K562 (cell line): ENCODE measurements around the gene SSBP1. TPM values are rescaled to one million over a fixed set of nuclear protein-coding genes. Genes with fewer than 3 reads are reported as not detected.
"Not testable (repeated sequence)": the region's sequence is repeated elsewhere in the genome, so short reads cannot be mapped to it uniquely, and the experiment has no call there.

ENCODE experiments used
- ATAC-seq: fragments of 200-7000 bp; cut with Tn5 transposase; 3 replicates; pipeline ENCODE4 v1.9.1; 2020; ENCODE audit warnings: moderate library complexity
- BruUV-seq: library from RNA; stranded (reverse); fragments of 400-500 nt; replicated peaks from 2 replicates; lab custom pipeline; 2021; lab: Mats Ljungman, UMichigan
- CTCF ChIA-PET: fragments of 300-600 bp; formaldehyde crosslinking; extraction: SDS; loops from one replicate; lab custom pipeline; 2021; ENCODE audit warnings: low intra/inter-chr PET ratio; lab: Yijun Ruan, JAX
- POLR2A ChIA-PET: fragments of 300-600, 350-650 bp; sonication (Branson Sonifier 250); formaldehyde crosslinking; extraction: SDS; loops from one replicate; lab custom pipeline; 2021; ENCODE audit warnings: antibody characterized with exemption, inconsistent platforms; lab: Yijun Ruan, JAX
- DNase-seq, 4 experiments: peaks; one replicate each; pipeline versions ENCODE4 v3.0.0 to v3.0.0-alpha.2; 2011 to 2018; ENCODE audit warnings: low spot score in 3 of 4, mixed read lengths in 3 of 4; ENCODE audit errors: extremely low read depth in 1 of 4
- FAIRE-seq: peaks from 2 replicates; lab custom pipeline; 2011; peaks lifted over from hg19 to GRCh38; lab: Jason Lieb, UNC
- H2AFZ ChIP-seq: 2 replicates; pipeline ENCODE4 v1.6.0; 2011; ENCODE audit warnings: low read depth, low read length, control low read depth, inconsistent platforms
- H3K27ac ChIP-seq: fragments of 200-600 bp; 3 replicates; pipeline ENCODE4 v1.8.0; 2011; ENCODE audit warnings: low read depth, mild to moderate bottlenecking, control low read depth, inconsistent platforms, low read length, moderate library complexity, mixed read lengths; ENCODE audit errors: extremely low read depth
- H3K27me3 ChIP-seq, 2 experiments: fragments of 300-600 bp in 1 of 2; 2 replicates in 1 of 2; 3 replicates in 1 of 2; pipeline versions ENCODE4 v1.6.0 to v1.8.0; 2011; ENCODE audit warnings: inconsistent platforms in 2 of 2, low read length in 2 of 2, mild to moderate bottlenecking in 1 of 2, mixed read lengths in 1 of 2, moderate library complexity in 1 of 2; ENCODE audit not compliant: control insufficient read depth in 2 of 2, insufficient read depth in 2 of 2
- H3K36me3 ChIP-seq: fragments of 300-600 bp; 3 replicates; pipeline ENCODE4 v1.8.0; 2011; ENCODE audit warnings: mild to moderate bottlenecking, low read length, inconsistent platforms; ENCODE audit not compliant: control insufficient read depth, insufficient read depth
- H3K4me1 ChIP-seq, 2 experiments: fragments of 200-600 bp in 1 of 2; replicated peaks in 1 of 2; 2 replicates in 1 of 2; 3 replicates in 1 of 2; pipeline versions ENCODE4 v1.5.1 to v1.8.0; 2011; ENCODE audit warnings: inconsistent platforms in 2 of 2, low read length in 2 of 2, mild to moderate bottlenecking in 1 of 2, mixed read lengths in 1 of 2, moderate library complexity in 1 of 2; ENCODE audit not compliant: control insufficient read depth in 2 of 2, insufficient read depth in 2 of 2
- H3K4me2 ChIP-seq: 2 replicates; pipeline ENCODE4 v1.6.1; 2011; ENCODE audit warnings: low read length, control low read depth, inconsistent platforms, mixed read lengths; ENCODE audit not compliant: insufficient read depth
- H3K4me3 ChIP-seq: fragments of 200-600 bp; sonication (generic), shearing (Covaris generic); 2 replicates; pipeline ENCODE4 v1.5.1; 2016; ENCODE audit warnings: control low read depth, inconsistent platforms
- H3K79me2 ChIP-seq: fragments of 200-600 bp; 3 replicates; pipeline ENCODE4 v1.8.0; 2011; ENCODE audit warnings: low read length, inconsistent platforms; ENCODE audit not compliant: control insufficient read depth, insufficient read depth
- H3K9ac ChIP-seq, 2 experiments: 2 replicates each; pipeline versions ENCODE4 v1.6.0 to v1.6.1; 2011; ENCODE audit warnings: low read depth in 2 of 2, low read length in 2 of 2, control low read depth in 1 of 2, inconsistent platforms in 1 of 2, mild to moderate bottlenecking in 1 of 2, mixed read lengths in 1 of 2; ENCODE audit not compliant: insufficient read depth in 1 of 2
- H3K9me1 ChIP-seq: one replicate; pipeline ENCODE4 v1.6.0; 2011; ENCODE audit warnings: inconsistent platforms, mild to moderate bottlenecking, low read length, moderate library complexity; ENCODE audit not compliant: control insufficient read depth, insufficient read depth
- H3K9me3 ChIP-seq: replicated peaks from 2 replicates; pipeline ENCODE4 v1.5.1; 2011; ENCODE audit warnings: low read depth, low read length, inconsistent platforms; ENCODE audit not compliant: control insufficient read depth, insufficient read depth
- H4K20me1 ChIP-seq: replicated peaks from 2 replicates; pipeline ENCODE4 v1.6.1; 2011; ENCODE audit warnings: low read length, inconsistent platforms, mixed read lengths; ENCODE audit not compliant: control insufficient read depth, insufficient read depth
- CAMTA2 ChIP-seq: fragments of 250-450 bp; sonication (Bioruptor Pico); conservative IDR thresholded peaks from 2 replicates; pipeline ENCODE4 v1.5.1; 2022
- FOS ChIP-seq: IDR thresholded peaks from 3 replicates; pipeline ENCODE4 v1.6.1; 2011; ENCODE audit not compliant: insufficient read length; ENCODE audit errors: extremely low read depth
- IRF2 ChIP-seq: sonication (generic); formaldehyde crosslinking; IDR thresholded peaks from 2 replicates; pipeline ENCODE4 v1.8.1; 2022; ENCODE audit warnings: mild to moderate bottlenecking, missing genetic modification reagents
- KDM1A ChIP-seq, 2 experiments: fragments of 450-650 bp; IDR thresholded peaks; 2 replicates each; pipeline ENCODE4 v1.6.1; 2016; ENCODE audit warnings: mild to moderate bottlenecking in 2 of 2
- MAFF ChIP-seq: IDR thresholded peaks from 2 replicates; pipeline ENCODE4 v1.6.1; 2012; ENCODE audit warnings: low read length, improper control_type of control experiment
- MEF2D ChIP-seq: conservative IDR thresholded peaks from 2 replicates; pipeline ENCODE4 v1.6.1; 2016; ENCODE audit warnings: low read depth, missing genetic modification characterization, missing compliant biosample characterization
- POLR2A ChIP-seq: fragments of 450-650 bp; conservative IDR thresholded peaks from 2 replicates; pipeline ENCODE4 v1.6.1; 2016
- POLR2G ChIP-seq: fragments of 200-400 bp; formaldehyde crosslinking; IDR thresholded peaks from 2 replicates; pipeline ENCODE4 v1.6.1; 2017; ENCODE audit warnings: low read depth, mild to moderate bottlenecking, antibody characterized with exemption, low read length, moderate library complexity
- SIN3B ChIP-seq: fragments of 450-650 bp; IDR thresholded peaks from 2 replicates; pipeline ENCODE4 v1.6.1; 2017; ENCODE audit warnings: low read depth, mild to moderate bottlenecking, moderate library complexity
- SPI1 ChIP-seq: IDR thresholded peaks from 2 replicates; pipeline ENCODE4 v1.6.1; 2011; ENCODE audit warnings: low read depth, low read length, control low read depth, borderline replicate concordance
- TRIM28 ChIP-seq: fragments of 450-650 bp; IDR thresholded peaks from 2 replicates; pipeline ENCODE4 v1.6.1; 2017
- TSC22D4 ChIP-seq: fragments of 450-650 bp; IDR thresholded peaks from 2 replicates; pipeline ENCODE4 v1.6.1; 2016; ENCODE audit warnings: missing genetic modification characterization, missing biosample characterization, control low read depth
- WGBS: fragments of 100-300 bp; shearing (Covaris generic); methylation state at CpG from one replicate; pipeline ENCODE4 v1.1.6; 2016; ENCODE audit warnings: low coverage, mixed read lengths; ENCODE audit not compliant: insufficient coverage; ENCODE audit errors: missing lambda C conversion rate; 5-methylcytosine and 5-hydroxymethylcytosine counted together
- in situ Hi-C: fragments of 300-500 bp; cut with MboI; formaldehyde crosslinking; loops from 4 replicates; pipeline ENCODE4 v1.15.0; 2018; ENCODE audit warnings: inconsistent platforms, mixed read lengths
- intact Hi-C: fragments of 100-400 bp; cut with micrococcal nuclease; formaldehyde crosslinking; loops from 2 replicates; pipeline ENCODE4 v1.14.2; 2022
- polyA plus RNA-seq, 8 experiments: library from polyadenylated mRNA; depleted of rRNA in 4 of 8; stranded (reverse) in 5 of 8; unstranded in 3 of 8; fragments of >200 nt; fragmentation: Nextera tagmentation in 2 of 8; fragmentation: Illumina TruSeq in 1 of 8; extraction: Ambion mirVana in 2 of 8; extraction: Trizol in 1 of 8; gene quantifications; 2 replicates each; pipeline versions ENCODE4 v1.2.1 to v1.2.3, GENCODE V29; 2011 to 2014; ENCODE audit warnings: inconsistent platforms in 1 of 8, missing spikeins in 1 of 8
- total RNA-seq, 7 experiments: library from RNA; depleted of rRNA in 6 of 7; stranded (reverse); fragments of >200 nt in 6 of 7; fragmentation: Illumina TruSeq in 2 of 7; extraction: Trizol in 2 of 7; gene quantifications; 2 replicates each; pipeline versions ENCODE4 v1.2.1 to v1.2.3, GENCODE V29; 2011 to 2021; ENCODE audit warnings: low replicate concordance in 1 of 7
- TF ChIP-seq, protein P1 (sequence below): fragments of 250-450 bp; sonication (Bioruptor Pico); IDR thresholded peaks from 2 replicates; pipeline ENCODE4 v1.4.0; 2020; ENCODE audit warnings: borderline replicate concordance
- TF ChIP-seq, protein P2 (sequence below): sonication (generic); formaldehyde crosslinking; IDR thresholded peaks from 2 replicates; pipeline ENCODE4 v1.9.0; 2022; ENCODE audit warnings: mild to moderate bottlenecking, missing genetic modification reagents

Gene SSBP1
- total and polyA plus RNA-seq, 9 of the 15 experiments (the other 6 are each of a cell fraction or from before 2014, with no cell fraction given), result 404 to 1,996 (median 835) TPM

DNA sequence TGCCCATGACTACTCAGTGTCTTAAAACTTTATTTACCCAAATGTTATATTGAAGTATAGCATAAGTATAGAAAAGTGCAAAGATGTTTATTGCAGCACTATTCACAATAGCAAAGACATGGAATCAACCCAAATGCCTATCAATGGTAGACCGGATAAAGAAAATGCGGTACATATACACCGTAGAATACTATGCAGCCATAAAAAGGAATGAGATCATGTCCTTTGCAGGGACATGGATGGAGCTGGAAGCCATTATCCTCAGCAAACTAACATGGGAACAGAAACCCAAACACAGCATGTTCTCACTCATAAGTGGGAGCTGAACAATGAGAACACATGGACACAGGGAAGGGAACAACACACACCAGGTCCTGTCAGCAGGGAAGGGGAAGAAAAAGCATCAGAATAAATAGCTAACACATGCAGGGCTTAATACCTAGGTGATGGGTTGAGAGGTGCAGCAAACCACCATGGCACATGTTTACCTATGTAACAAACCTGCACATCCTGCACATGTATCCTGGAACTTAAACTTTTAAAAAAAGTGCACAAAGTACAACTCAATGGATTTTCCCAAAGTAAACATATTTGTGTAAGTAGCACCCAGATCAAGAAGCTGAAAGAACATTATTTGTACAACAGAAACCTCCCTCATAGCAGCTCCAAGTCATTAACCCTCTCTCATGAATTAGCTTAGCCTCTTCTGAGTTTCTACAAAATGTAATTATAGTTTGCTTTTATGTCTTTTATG is 48.9 kb upstream of the SSBP1 start:
- H3K4me1 ChIP-seq, BruUV-seq, H3K36me3 ChIP-seq, FAIRE-seq, H3K4me3 ChIP-seq, DNase-seq, H3K79me2 ChIP-seq, H4K20me1 ChIP-seq, H3K9me1 ChIP-seq, H3K9ac ChIP-seq, CTCF ChIA-PET, intact Hi-C loops, H3K4me2 ChIP-seq, in situ Hi-C loops, H3K27ac ChIP-seq, H2AFZ ChIP-seq, ATAC-seq, H3K9me3 ChIP-seq: not testable (repeated sequence)
- POLR2A ChIA-PET, result interaction anchor here (0.8 to 1.5 kb wide), 2 partner anchors 9 to 22 kb away, joined by 3 read pairs; no protein-coding TSS in a partner anchor
- peaks cover 29 to 37% of the 10 kb centered on the region in 2 experiments for H3K27me3 ChIP-seq
- 3% methylated on average over 3 of the region's 3 CpGs for WGBS

DNA sequence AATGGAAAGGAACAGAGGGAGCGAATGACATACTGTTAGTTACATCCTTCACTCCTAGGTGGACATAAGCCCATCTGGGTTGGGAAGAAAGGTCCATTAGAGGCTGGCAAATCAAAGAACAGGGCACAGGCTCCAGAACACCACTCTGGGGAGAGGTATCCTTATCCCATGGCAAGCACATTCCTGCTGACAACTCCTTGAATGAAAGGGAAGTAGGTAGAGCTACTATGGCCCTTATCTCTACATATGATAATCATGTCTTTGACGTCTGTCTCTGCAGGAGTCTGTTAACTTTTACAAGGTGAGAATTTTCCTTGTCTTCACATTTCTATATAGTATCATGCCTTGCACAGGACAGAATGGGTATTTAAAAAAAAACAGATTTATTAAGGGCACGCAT is 46.6 kb upstream of the SSBP1 start:
- intact Hi-C loops (no loop called here), in situ Hi-C loops (no loop called here)
- Histone ChIP-seq H3K27ac (no peak overlapping the region), H3K36me3 (no peaks in the 10 kb centered on the region), H3K4me2 (no peak overlapping the region), H3K9me1 (no peaks in the 10 kb centered on the region), H4K20me1 (no peaks in the 10 kb centered on the region; the same call in 1 of the 2 replicates), H3K9me3 (no peaks in the 10 kb centered on the region), H3K4me3 (no peak overlapping the region), H3K4me1 (no peaks in the 10 kb centered on the region), H3K27me3 (peaks cover 28 to 33% of the 10 kb centered on the region in 2 experiments; a peak in 4 of 5 replicates), H3K79me2 (no peaks in the 10 kb centered on the region), H3K9ac (no peak overlapping the region), H2AFZ (no peak overlapping the region)
- ChIA-PET POLR2A (interaction anchor here (0.6 kb wide), 1 partner anchor 268 kb away, joined by 3 read pairs; no protein-coding TSS in a partner anchor), CTCF (no interaction called here)
- BruUV-seq, result no TSS peak
- WGBS, result 4% methylated on average over 3 of the region's 3 CpGs
- FAIRE-seq (no peak), DNase-seq (no peak), ATAC-seq (no peak)
- no peak for TF ChIP-seq SPI1
- TF ChIP-seq, protein P1, sequence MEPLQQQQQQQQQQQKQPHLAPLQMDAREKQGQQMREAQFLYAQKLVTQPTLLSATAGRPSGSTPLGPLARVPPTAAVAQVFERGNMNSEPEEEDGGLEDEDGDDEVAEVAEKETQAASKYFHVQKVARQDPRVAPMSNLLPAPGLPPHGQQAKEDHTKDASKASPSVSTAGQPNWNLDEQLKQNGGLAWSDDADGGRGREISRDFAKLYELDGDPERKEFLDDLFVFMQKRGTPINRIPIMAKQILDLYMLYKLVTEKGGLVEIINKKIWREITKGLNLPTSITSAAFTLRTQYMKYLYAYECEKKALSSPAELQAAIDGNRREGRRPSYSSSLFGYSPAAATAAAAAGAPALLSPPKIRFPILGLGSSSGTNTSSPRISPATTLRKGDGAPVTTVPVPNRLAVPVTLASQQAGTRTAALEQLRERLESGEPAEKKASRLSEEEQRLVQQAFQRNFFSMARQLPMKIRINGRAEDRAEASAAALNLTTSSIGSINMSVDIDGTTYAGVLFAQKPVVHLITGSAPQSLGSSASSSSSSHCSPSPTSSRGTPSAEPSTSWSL, result no peak
- TF ChIP-seq TSC22D4 (tag), result no peak
- no peak for TF ChIP-seq IRF2 (CRISPR knock-in tag)
- TF ChIP-seq, protein P2, sequence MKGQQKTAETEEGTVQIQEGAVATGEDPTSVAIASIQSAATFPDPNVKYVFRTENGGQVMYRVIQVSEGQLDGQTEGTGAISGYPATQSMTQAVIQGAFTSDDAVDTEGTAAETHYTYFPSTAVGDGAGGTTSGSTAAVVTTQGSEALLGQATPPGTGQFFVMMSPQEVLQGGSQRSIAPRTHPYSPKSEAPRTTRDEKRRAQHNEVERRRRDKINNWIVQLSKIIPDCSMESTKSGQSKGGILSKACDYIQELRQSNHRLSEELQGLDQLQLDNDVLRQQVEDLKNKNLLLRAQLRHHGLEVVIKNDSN (CRISPR knock-in tag), result no peak
- TF ChIP-seq TRIM28, result no peak
- TF ChIP-seq MAFF, result no peak
- TF ChIP-seq CAMTA2 (CRISPR knock-in tag), result no peak
- TF ChIP-seq MEF2D, result no peak
- no peak for TF ChIP-seq POLR2G
- TF ChIP-seq KDM1A (IDR thresholded peaks at IDR 0.05), result no peak
- no peak for TF ChIP-seq SIN3B
- no peak for TF ChIP-seq FOS
- TF ChIP-seq POLR2A, result no peak
